GM23338 (cell line): ENCODE results near the gene ZNF112. TPM values are rescaled to one million over a fixed set of nuclear protein-coding genes. Genes with fewer than 3 reads are reported as not detected.

ENCODE experiments used
- ATAC-seq: fragments of 200-7000 bp; cut with Tn5 transposase; 3 replicates; pipeline ENCODE4 v1.9.1; 2020
- DNase-seq: peaks from one replicate; pipeline ENCODE4 v3.0.0-alpha.2; 2015; ENCODE audit warnings: low spot score
- H2AFZ ChIP-seq: fragments of 200-600 bp; sonication (generic); 2 replicates; pipeline ENCODE4 v1.8.0; 2016; ENCODE audit warnings: antibody characterized with exemption, mild to moderate bottlenecking, moderate library complexity
- H3F3A ChIP-seq: fragments of 200-600 bp; sonication (generic); replicated peaks from 2 replicates; pipeline ENCODE4 v1.8.0; 2017; ENCODE audit warnings: antibody characterized with exemption, mixed run types, low read depth
- H3K27ac ChIP-seq: fragments of 200-600 bp; sonication (generic); 2 replicates; pipeline ENCODE4 v1.6.1; 2016; ENCODE audit warnings: low read depth
- H3K27me3 ChIP-seq: fragments of 200-600 bp; sonication (generic); 2 replicates; pipeline ENCODE4 v1.8.0; 2016; ENCODE audit warnings: mild to moderate bottlenecking, mixed run types, moderate library complexity; ENCODE audit not compliant: insufficient read depth
- H3K36me3 ChIP-seq: fragments of 200-600 bp; sonication (generic); 2 replicates; pipeline ENCODE4 v1.8.0; 2016; ENCODE audit warnings: mild to moderate bottlenecking; ENCODE audit not compliant: insufficient read depth
- H3K4me1 ChIP-seq: fragments of 200-600 bp; sonication (generic); 2 replicates; pipeline ENCODE4 v1.8.0; 2016; ENCODE audit warnings: mild to moderate bottlenecking, moderate library complexity; ENCODE audit not compliant: insufficient read depth
- H3K4me2 ChIP-seq: fragments of 200-600 bp; sonication (generic); 2 replicates; pipeline ENCODE4 v1.7.1; 2017; ENCODE audit warnings: mixed run types
- H3K4me3 ChIP-seq: fragments of 200-600 bp; sonication (generic); 2 replicates; pipeline ENCODE4 v1.6.1; 2016; ENCODE audit warnings: mixed run types
- H3K79me2 ChIP-seq: fragments of 200-600 bp; sonication (generic); replicated peaks from 2 replicates; pipeline ENCODE4 v1.8.0; 2017; ENCODE audit warnings: mild to moderate bottlenecking; ENCODE audit not compliant: insufficient read depth
- H3K9me2 ChIP-seq: fragments of 200-600 bp; sonication (generic); 2 replicates; pipeline ENCODE4 v1.8.0; 2017; ENCODE audit not compliant: insufficient read depth
- H4K20me1 ChIP-seq: fragments of 200-600 bp; sonication (generic); replicated peaks from 2 replicates; pipeline ENCODE4 v1.8.0; 2017; ENCODE audit warnings: mild to moderate bottlenecking; ENCODE audit not compliant: insufficient read depth
- H3K27ac Mint-ChIP-seq: 2 replicates; pipeline ENCODE4 v1.8.0; 2020; ENCODE audit warnings: inconsistent platforms, mild to moderate bottlenecking, moderate library complexity, mixed read lengths
- H3K27me3 Mint-ChIP-seq: 3 replicates; pipeline ENCODE4 v1.8.0; 2022; ENCODE audit warnings: low read depth, mild to moderate bottlenecking, moderate library complexity, mixed read lengths, inconsistent platforms; ENCODE audit not compliant: insufficient read depth, poor library complexity
- H3K36me3 Mint-ChIP-seq: 3 replicates; pipeline ENCODE4 v1.8.0; 2021; ENCODE audit warnings: low read depth, mild to moderate bottlenecking, inconsistent platforms, moderate library complexity, mixed read lengths
- H3K4me1 Mint-ChIP-seq: 3 replicates; pipeline ENCODE4 v1.8.0; 2020; ENCODE audit warnings: mild to moderate bottlenecking, inconsistent platforms, mixed read lengths
- H3K4me3 Mint-ChIP-seq: 3 replicates; pipeline ENCODE4 v1.8.0; 2021; ENCODE audit warnings: moderate library complexity, mild to moderate bottlenecking, inconsistent platforms, mixed read lengths
- H3K9me3 Mint-ChIP-seq: 3 replicates; pipeline ENCODE4 v1.8.0; 2020; ENCODE audit warnings: moderate library complexity, mild to moderate bottlenecking, inconsistent platforms, mixed read lengths
- EZH2 ChIP-seq: fragments of 200-600 bp; sonication (generic); IDR thresholded peaks from one replicate; pipeline ENCODE4 v1.8.0; 2017; ENCODE audit warnings: antibody characterized with exemption, mild to moderate bottlenecking, low read depth; ENCODE audit not compliant: unreplicated experiment
- EZH2phosphoT487 ChIP-seq: fragments of 200-600 bp; sonication (generic); IDR thresholded peaks from one replicate; pipeline ENCODE4 v1.8.1; 2018; ENCODE audit warnings: antibody characterized with exemption; ENCODE audit not compliant: unreplicated experiment
- NANOG ChIP-seq: IDR thresholded peaks from 2 replicates; pipeline ENCODE4 v1.6.1; 2016; ENCODE audit warnings: antibody characterized with exemption, borderline replicate concordance
- POLR2AphosphoS5 ChIP-seq: IDR thresholded peaks from 2 replicates; pipeline ENCODE4 v1.6.1; 2016; ENCODE audit warnings: antibody characterized with exemption, low read depth
- STAT1 ChIP-seq: IDR thresholded peaks from one replicate; pipeline ENCODE4 v1.6.1; 2016; ENCODE audit warnings: antibody characterized with exemption; ENCODE audit not compliant: unreplicated experiment
- ZNF114 ChIP-seq: fragments of 250-450 bp; sonication (Bioruptor Pico); IDR thresholded peaks from 2 replicates; pipeline ENCODE4 v1.5.0; 2020; ENCODE audit warnings: mild to moderate bottlenecking, moderate library complexity
- ZNF331 ChIP-seq: fragments of 250-450 bp; sonication (Bioruptor Pico); IDR thresholded peaks from 2 replicates; pipeline ENCODE4 v1.5.0; 2020; ENCODE audit warnings: low read depth, mild to moderate bottlenecking, moderate library complexity
- ZNF462 ChIP-seq: fragments of 250-450 bp; sonication (Bioruptor Pico); IDR thresholded peaks from 2 replicates; pipeline ENCODE4 v1.5.0; 2020; ENCODE audit warnings: mild to moderate bottlenecking, moderate library complexity
- polyA plus RNA-seq: library from polyadenylated mRNA; unstranded; fragments of >200 nt; fragmentation: Nextera tagmentation; extraction: Ambion mirVana; gene quantifications from 2 replicates; pipeline ENCODE4 v1.2.1, GENCODE V29; 2016
- total RNA-seq: library from RNA; depleted of rRNA; stranded (reverse); fragments of >200 nt; shearing (Covaris generic); gene quantifications from 2 replicates; pipeline ENCODE4 v1.2.3, GENCODE V29; 2014
- TF ChIP-seq, protein P1 (sequence below), 2 experiments: fragments of 200-600 bp in 1 of 2; sonication (generic) in 1 of 2; conservative IDR thresholded peaks; 2 replicates each; pipeline versions ENCODE4 v1.5.1 to v1.6.1; 2016 to 2017; ENCODE audit warnings: antibody characterized with exemption in 2 of 2, low read depth in 2 of 2, mild to moderate bottlenecking in 2 of 2, moderate library complexity in 1 of 2
- TF ChIP-seq, protein P2 (sequence below): IDR thresholded peaks from one replicate; pipeline ENCODE4 v1.6.1; 2018; ENCODE audit warnings: antibody characterized with exemption; ENCODE audit not compliant: unreplicated experiment

The ZNF112 gene
- total and polyA plus RNA-seq, 2 experiments from 2014 or later = 3.0 to 4.2 TPM

- Histone ChIP-seq H3K4me3 (peak overlapping the region; percentile 70), H3K9me2 (no peaks in the 10 kb centered on the region), H3K27me3 (no peaks in the 10 kb centered on the region), H2AFZ (peak overlapping the region; percentile 23), H3K4me1 (0 out of 2 replicates have a peak, but pooled peaks cover 5% of the 10 kb centered on the region), H3F3A (no peaks in the 10 kb centered on the region), H3K79me2 (no peaks in the 10 kb centered on the region), H3K36me3 (peaks cover 6% of the 10 kb centered on the region; the same call in 1 of the 2 replicates), H4K20me1 (0 out of 2 replicates have a peak, but pooled peaks cover 3% of the 10 kb centered on the region), H3K4me2 (peak overlapping the region; percentile 82), H3K27ac (no peak overlapping the region)
- H3K9me3 Mint-ChIP-seq = peaks cover 12% of the 10 kb centered on the region
- H3K36me3 Mint-ChIP-seq = peaks cover 22% of the 10 kb centered on the region; the same call in 2 of the 3 replicates
- no peak for TF ChIP-seq ZNF462 (CRISPR knock-in tag)
- TF ChIP-seq, protein P1, sequence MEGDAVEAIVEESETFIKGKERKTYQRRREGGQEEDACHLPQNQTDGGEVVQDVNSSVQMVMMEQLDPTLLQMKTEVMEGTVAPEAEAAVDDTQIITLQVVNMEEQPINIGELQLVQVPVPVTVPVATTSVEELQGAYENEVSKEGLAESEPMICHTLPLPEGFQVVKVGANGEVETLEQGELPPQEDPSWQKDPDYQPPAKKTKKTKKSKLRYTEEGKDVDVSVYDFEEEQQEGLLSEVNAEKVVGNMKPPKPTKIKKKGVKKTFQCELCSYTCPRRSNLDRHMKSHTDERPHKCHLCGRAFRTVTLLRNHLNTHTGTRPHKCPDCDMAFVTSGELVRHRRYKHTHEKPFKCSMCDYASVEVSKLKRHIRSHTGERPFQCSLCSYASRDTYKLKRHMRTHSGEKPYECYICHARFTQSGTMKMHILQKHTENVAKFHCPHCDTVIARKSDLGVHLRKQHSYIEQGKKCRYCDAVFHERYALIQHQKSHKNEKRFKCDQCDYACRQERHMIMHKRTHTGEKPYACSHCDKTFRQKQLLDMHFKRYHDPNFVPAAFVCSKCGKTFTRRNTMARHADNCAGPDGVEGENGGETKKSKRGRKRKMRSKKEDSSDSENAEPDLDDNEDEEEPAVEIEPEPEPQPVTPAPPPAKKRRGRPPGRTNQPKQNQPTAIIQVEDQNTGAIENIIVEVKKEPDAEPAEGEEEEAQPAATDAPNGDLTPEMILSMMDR (conservative IDR thresholded peaks at IDR 0.05; ENCODE audit: low read depth in 2 of 2) = no peak
- TF ChIP-seq STAT1 = no peak
- no peak for TF ChIP-seq ZNF114 (CRISPR knock-in tag)
- TF ChIP-seq, protein P2, sequence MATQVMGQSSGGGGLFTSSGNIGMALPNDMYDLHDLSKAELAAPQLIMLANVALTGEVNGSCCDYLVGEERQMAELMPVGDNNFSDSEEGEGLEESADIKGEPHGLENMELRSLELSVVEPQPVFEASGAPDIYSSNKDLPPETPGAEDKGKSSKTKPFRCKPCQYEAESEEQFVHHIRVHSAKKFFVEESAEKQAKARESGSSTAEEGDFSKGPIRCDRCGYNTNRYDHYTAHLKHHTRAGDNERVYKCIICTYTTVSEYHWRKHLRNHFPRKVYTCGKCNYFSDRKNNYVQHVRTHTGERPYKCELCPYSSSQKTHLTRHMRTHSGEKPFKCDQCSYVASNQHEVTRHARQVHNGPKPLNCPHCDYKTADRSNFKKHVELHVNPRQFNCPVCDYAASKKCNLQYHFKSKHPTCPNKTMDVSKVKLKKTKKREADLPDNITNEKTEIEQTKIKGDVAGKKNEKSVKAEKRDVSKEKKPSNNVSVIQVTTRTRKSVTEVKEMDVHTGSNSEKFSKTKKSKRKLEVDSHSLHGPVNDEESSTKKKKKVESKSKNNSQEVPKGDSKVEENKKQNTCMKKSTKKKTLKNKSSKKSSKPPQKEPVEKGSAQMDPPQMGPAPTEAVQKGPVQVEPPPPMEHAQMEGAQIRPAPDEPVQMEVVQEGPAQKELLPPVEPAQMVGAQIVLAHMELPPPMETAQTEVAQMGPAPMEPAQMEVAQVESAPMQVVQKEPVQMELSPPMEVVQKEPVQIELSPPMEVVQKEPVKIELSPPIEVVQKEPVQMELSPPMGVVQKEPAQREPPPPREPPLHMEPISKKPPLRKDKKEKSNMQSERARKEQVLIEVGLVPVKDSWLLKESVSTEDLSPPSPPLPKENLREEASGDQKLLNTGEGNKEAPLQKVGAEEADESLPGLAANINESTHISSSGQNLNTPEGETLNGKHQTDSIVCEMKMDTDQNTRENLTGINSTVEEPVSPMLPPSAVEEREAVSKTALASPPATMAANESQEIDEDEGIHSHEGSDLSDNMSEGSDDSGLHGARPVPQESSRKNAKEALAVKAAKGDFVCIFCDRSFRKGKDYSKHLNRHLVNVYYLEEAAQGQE = no peak
- TF ChIP-seq NANOG = no peak; the same call in 1 of the 2 replicates
- TF ChIP-seq EZH2phosphoT487 = no peak
- TF ChIP-seq EZH2 = no peak
- no peak for TF ChIP-seq ZNF331 (CRISPR knock-in tag)
- no peak for TF ChIP-seq POLR2AphosphoS5
- H3K4me3 Mint-ChIP-seq = peak overlapping the region; percentile 94
- peak; percentile 10 for ATAC-seq
- peak; percentile 17 for DNase-seq
- H3K27me3 Mint-ChIP-seq = no peaks in the 10 kb centered on the region
- peak overlapping the region; percentile 78 for H3K27ac Mint-ChIP-seq
- peaks cover 4% of the 10 kb centered on the region; the same call in 2 of the 3 replicates for H3K4me1 Mint-ChIP-seq
Observed at GRCh38 chr19:44303976-44304568, 52.4 kb downstream of the ZNF112 start.
